Peyer's patch (tissue), 4 donors: ENCODE data around the gene SYNE2. TPM values are rescaled to one million over a fixed set of nuclear protein-coding genes. Genes with fewer than 3 reads are reported as not detected.
"Not testable (repeated sequence)": the region's sequence is repeated elsewhere in the genome, so short reads cannot be mapped to it uniquely, and the experiment has no call there.

Source experiments
- DNase-seq, 3 donors: peaks; one replicate each; pipeline ENCODE4 v3.0.0-alpha.2; 2017 to 2019
- H3K27ac ChIP-seq, 4 donors: fragments of 200-600 bp; sonication (generic); one replicate each; pipeline ENCODE4 v1.5.1; 2016 to 2019
- H3K27me3 ChIP-seq, 2 donors: fragments of 200-600 bp; sonication (generic); one replicate each; pipeline ENCODE4 v1.5.1; 2019
- H3K36me3 ChIP-seq, 3 donors: fragments of 200-600 bp; sonication (generic); one replicate each; pipeline ENCODE4 v1.5.1; 2016 to 2019
- H3K4me1 ChIP-seq, 4 donors: fragments of 200-600 bp; sonication (generic); one replicate each; pipeline ENCODE4 v1.5.1; 2016 to 2019
- H3K4me3 ChIP-seq, 4 donors: fragments of 200-600 bp; sonication (generic); 1 replicate in 3 of 4; 2 replicates in 1 of 4; pipeline ENCODE4 v1.5.1; 2016 to 2019; ENCODE audit warnings: mild to moderate bottlenecking in 1 of 4
- H3K9me3 ChIP-seq, 4 donors: fragments of 200-600 bp; sonication (generic); one replicate each; pipeline ENCODE4 v1.5.1; 2016 to 2019; ENCODE audit warnings: mild to moderate bottlenecking in 1 of 4
- CTCF ChIP-seq, 6 experiments: fragments of 450-650 bp in 4 of 6; fragments of 200-600 bp in 2 of 6; sonication (generic) in 1 of 6; IDR thresholded peaks; one replicate each; pipeline ENCODE4 v1.5.1; 2017 to 2019; ENCODE audit warnings: antibody characterized with exemption in 6 of 6, mild to moderate bottlenecking in 3 of 6, moderate library complexity in 1 of 6
- POLR2A ChIP-seq, 2 donors: fragments of 450-650 bp; IDR thresholded peaks; one replicate each; pipeline ENCODE4 v1.5.1; 2017; ENCODE audit warnings: antibody characterized with exemption in 2 of 2, mild to moderate bottlenecking in 2 of 2, moderate library complexity in 2 of 2
- total RNA-seq, 4 donors: library from RNA; depleted of rRNA; stranded (reverse); fragments of >200 nt; gene quantifications; one replicate each; pipeline ENCODE4 v1.1.0, GENCODE V29; 2016

Gene SYNE2
- 100 to 1,000 TPM; 106 to 243 (median 153) TPM for total RNA-seq

GRCh38 chr14:63852817-63853731, at the start of gene SYNE2:
Gene SYNE2 (plus strand): TSS chr14:63853004. CDS start chr14:63909149, 56,145 bp downstream.
- Histone ChIP-seq H3K4me3 (peak within 1 kb of the TSS; percentile 71 to 98 (median 88)), H3K27ac (peak within 1 kb of the TSS; percentile 89 to 98 (median 93)), H3K9me3 (peaks cover 0 to 3% (median 0%) of the 10 kb centered on the region in 4 donors), H3K4me1 (peaks cover 0 to 25% (median 3%) of the 10 kb centered on the region in 4 donors), H3K27me3 (no peaks in the 10 kb centered on the region), H3K36me3 (no peaks in the 10 kb centered on the region)
- peak; percentile 72 to 92 (median 90) for DNase-seq
- TF ChIP-seq POLR2A (IDR thresholded peaks at IDR 0.05) (no peak), CTCF (IDR thresholded peaks at IDR 0.05) (peak; percentile 13 to 63 (median 48))

- not testable (repeated sequence) for H3K27ac ChIP-seq, H3K4me3 ChIP-seq, H3K4me1 ChIP-seq, H3K27me3 ChIP-seq, H3K9me3 ChIP-seq, H3K36me3 ChIP-seq, DNase-seq
Observed at GRCh38 chr14:63803221-63803791, 49.5 kb upstream of the SYNE2 start.

- H3K4me3 ChIP-seq, H3K36me3 ChIP-seq, H3K4me1 ChIP-seq, H3K27ac ChIP-seq, DNase-seq, H3K27me3 ChIP-seq, H3K9me3 ChIP-seq: not testable (repeated sequence)
Observed at GRCh38 chr14:63806064-63806463, 46.7 kb upstream of the SYNE2 start.

- not testable (repeated sequence) for DNase-seq, H3K27me3 ChIP-seq, H3K4me1 ChIP-seq, H3K4me3 ChIP-seq, H3K27ac ChIP-seq, H3K36me3 ChIP-seq
- H3K9me3 ChIP-seq, result peaks cover 0 to 11% (median 5%) of the 10 kb centered on the region in 4 donors
Observed at GRCh38 chr14:63811692-63812091, 41.1 kb upstream of the SYNE2 start.

GRCh38 chr14:63833728-63834127, 19.1 kb upstream of the SYNE2 start:
- Histone ChIP-seq H3K4me1 (no peaks in the 10 kb centered on the region), H3K9me3 (no peaks in the 10 kb centered on the region), H3K4me3 (no peak overlapping the region), H3K27ac (no peak overlapping the region), H3K36me3 (no peaks in the 10 kb centered on the region), H3K27me3 (no peaks in the 10 kb centered on the region)
- DNase-seq, result no peak
- peak in 1 of 6 experiments; percentile 2 for TF ChIP-seq CTCF (IDR thresholded peaks at IDR 0.05)
- TF ChIP-seq POLR2A (IDR thresholded peaks at IDR 0.05), result no peak

GRCh38 chr14:63840981-63841380, 11.8 kb upstream of the SYNE2 start:
- no peaks in the 10 kb centered on the region for H3K4me1 ChIP-seq
- TF ChIP-seq CTCF (IDR thresholded peaks at IDR 0.05) (peak in 3 of 6 experiments; percentile 15 to 32 (median 29)), POLR2A (IDR thresholded peaks at IDR 0.05) (no peak)
- peak; percentile 32 to 71 (median 54) for DNase-seq
- H3K36me3 ChIP-seq, result no peaks in the 10 kb centered on the region
- H3K27ac ChIP-seq, result no peak overlapping the region
- no peaks in the 10 kb centered on the region for H3K9me3 ChIP-seq
- no peak overlapping the region for H3K4me3 ChIP-seq
- no peaks in the 10 kb centered on the region for H3K27me3 ChIP-seq

- Histone ChIP-seq H3K4me3 (no peak overlapping the region), H3K36me3 (no peaks in the 10 kb centered on the region), H3K27me3 (no peaks in the 10 kb centered on the region), H3K9me3 (no peaks in the 10 kb centered on the region), H3K4me1 (no peaks in the 10 kb centered on the region), H3K27ac (no peak overlapping the region)
- DNase-seq, result no peak
- TF ChIP-seq CTCF (IDR thresholded peaks at IDR 0.05) (no peak), POLR2A (IDR thresholded peaks at IDR 0.05) (no peak)
Observed at GRCh38 chr14:63843796-63844195, 9.0 kb upstream of the SYNE2 start.
